HG03139 (cell line): Measurements from ENCODE around the gene KLHDC1.
"Not testable (repeated sequence)": the region's sequence is repeated elsewhere in the genome, so short reads cannot be mapped to it uniquely, and the experiment has no call there.

ENCODE experiments used
- ATAC-seq: cut with Tn5 transposase; IDR thresholded peaks from one replicate; pipeline ENCODE4 v1.9.1; 2021; ENCODE audit not compliant: unreplicated experiment

KLHDC1 gene

DNA sequence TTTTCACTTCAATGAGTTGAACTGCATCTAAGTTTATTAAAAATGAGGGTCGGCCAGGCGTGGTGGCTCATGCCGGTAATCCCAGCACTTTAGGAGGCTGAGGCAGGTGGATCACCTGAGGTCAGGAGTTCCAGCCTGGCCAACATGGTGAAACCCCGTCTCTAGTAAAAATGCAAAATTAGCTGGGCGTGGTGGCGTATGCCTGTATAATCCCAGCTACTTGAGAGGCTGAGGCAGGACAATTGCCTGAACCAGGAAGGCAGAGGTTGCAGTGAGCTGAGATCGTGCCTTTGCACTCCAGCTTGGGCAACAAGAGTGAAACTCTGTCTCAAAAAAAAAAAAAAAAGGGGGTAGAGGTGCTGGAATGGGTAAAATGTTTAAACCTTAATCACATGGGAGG lies 88.1 kb downstream of the KLHDC1 start:
- ATAC-seq: not testable (repeated sequence)

DNA sequence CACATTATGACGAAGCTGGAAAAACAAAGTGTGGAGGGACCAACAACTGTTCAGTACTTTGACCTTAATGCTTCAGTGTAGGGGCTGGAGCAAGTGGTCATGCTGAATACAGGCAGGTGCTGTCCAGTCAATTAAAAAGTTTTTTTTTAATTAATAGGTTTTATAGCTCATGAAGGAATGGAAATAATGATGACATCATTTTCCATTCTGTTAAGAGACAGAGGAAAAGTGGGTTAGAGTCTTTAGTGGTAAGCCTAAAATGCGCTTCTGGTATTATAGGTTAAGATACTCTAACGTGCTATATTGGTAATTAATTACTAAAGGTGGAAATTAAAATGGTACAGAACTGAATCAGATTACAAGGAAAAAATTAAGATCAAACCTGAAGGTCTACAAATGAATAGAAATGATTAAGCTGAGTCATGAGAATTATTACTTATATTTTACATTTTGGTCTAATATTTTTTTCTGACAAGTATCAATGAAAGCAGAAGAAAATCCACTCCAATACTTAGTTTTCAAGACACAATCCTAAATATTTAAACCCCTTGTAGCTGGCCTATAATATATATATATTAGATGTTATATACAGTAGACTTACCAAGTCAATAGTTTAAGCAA lies 90.6 kb downstream of the KLHDC1 start:
- ATAC-seq: no peak

DNA sequence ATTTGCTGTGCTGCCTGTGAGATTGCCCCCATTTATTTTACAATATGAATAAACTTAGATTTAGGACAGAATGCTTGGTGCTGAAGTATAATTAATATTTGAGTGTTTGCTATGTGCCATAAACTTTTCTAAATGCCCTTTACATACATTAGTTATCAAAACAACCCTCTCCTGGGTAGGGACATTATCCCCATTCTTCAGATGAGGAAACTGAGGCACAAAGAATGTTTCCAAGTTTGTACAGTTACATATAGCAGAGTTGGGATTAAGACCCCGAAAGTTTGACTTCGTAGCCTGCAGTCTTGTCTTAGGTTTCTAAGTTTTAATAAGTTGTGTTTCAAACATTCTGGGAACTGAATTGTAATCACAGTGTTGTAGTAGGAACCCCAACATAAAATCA lies 93.4 kb downstream of the KLHDC1 start:
- ATAC-seq: no peak

DNA sequence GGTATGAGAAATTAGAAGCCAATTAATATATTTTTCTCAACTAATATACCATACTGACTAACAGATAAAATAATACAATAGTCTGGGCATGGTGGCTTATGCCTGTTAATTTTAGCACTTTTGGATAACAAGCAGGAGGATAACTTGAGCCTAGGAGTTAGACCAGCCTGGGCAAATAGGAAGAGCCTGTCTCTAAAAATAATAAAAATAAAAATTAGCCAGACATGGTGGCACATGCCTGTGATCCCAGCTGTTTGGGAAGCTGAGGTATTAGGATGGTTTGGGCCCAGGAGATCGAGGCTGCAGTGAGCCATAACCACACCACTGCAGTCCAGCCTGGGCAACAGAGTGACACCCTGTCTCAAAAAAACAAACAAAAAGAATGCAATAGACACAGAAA lies 99.7 kb downstream of the KLHDC1 start:
- no peak for ATAC-seq

DNA sequence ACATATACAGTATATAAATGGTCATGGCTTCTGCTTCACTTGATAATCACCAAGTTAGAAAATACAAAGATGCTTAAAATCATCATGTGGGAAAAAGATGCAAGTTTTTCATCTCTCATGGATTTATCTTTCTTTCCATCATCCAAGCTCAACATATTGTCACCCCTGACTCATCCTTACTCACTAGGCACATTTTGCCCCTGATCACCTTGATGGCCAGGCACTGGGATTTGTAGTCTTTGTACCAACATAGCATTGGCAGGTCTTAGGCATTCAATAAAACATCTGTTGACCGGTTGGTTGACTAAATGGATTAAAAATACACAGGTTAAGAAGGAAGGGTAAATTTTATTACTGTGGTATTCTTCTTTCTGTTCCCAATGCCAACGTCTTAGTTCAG lies 103.1 kb downstream of the KLHDC1 start:
- ATAC-seq: no peak
